ENCODE results near the gene DPH1. TPM values are rescaled to one million over a fixed set of nuclear protein-coding genes. Genes with fewer than 3 reads are reported as not detected.
"Not testable (repeated sequence)": the region's sequence is repeated elsewhere in the genome, so short reads cannot be mapped to it uniquely, and the experiment has no call there.

DPH1 gene
- total RNA-seq, 1 experiment from 2014 or later = 53.9 TPM

DNA sequence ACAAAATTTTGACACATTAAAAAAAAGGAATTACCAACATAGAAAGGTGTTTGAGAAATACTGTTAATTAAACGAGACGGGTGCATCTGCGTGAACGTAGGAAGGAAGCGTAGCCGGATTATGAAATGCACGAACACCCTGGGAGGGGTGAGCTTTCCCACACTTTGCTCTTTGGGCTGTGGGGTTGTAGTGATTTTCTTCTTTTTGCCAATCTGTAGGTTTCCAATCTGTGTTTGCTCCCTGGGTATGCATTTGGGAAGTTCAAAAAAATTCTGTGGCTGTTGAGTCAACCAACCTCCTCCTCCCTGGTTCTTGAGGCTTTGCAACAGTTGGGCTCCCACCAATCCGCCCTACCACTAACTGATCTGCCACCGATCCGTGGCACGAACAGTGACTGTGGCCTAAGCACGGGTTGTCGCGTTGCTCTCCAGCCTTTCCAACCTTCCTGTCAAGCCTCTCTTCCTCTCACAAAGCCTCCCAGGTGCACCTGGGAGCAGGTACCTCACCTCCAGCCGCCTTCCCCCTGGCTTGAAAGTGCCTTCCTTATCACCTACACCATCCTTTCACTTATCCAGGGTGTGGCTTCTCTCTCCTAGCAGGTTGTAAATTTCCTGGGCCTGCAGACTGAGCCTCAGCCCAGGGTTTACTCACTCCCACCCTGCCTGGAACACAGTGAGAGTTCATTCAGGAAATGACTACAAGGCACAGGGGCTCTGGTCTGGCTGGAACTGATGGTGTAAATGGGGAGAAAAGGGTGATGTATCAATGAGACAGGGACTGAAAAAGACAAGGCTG, 21.4 kb upstream of the DPH1 start:
- peak; percentile 52 for DNase-seq (ENCODE audit: low read depth)

DNA sequence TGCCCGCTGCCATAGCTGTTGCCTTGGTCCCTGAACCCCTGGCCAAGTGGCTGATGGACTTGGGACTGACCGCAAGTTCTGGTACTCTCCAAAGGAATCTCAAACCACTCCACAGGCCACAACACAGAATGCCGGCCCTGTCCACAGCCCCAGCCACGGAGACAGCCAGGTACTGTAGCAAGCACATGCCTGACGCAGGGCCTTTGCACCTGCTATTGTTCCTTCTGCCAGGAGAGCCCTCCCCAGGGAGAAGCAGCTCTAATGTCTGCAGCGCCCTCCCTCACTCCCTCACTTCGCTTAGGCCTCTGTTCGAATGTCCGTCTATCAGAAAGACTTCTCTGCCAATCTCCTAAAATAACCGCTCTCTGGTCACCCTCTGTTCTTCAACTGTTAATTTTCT, 20.2 kb upstream of the DPH1 start:
- DNase-seq (ENCODE audit: low read depth) = no peak

DNA sequence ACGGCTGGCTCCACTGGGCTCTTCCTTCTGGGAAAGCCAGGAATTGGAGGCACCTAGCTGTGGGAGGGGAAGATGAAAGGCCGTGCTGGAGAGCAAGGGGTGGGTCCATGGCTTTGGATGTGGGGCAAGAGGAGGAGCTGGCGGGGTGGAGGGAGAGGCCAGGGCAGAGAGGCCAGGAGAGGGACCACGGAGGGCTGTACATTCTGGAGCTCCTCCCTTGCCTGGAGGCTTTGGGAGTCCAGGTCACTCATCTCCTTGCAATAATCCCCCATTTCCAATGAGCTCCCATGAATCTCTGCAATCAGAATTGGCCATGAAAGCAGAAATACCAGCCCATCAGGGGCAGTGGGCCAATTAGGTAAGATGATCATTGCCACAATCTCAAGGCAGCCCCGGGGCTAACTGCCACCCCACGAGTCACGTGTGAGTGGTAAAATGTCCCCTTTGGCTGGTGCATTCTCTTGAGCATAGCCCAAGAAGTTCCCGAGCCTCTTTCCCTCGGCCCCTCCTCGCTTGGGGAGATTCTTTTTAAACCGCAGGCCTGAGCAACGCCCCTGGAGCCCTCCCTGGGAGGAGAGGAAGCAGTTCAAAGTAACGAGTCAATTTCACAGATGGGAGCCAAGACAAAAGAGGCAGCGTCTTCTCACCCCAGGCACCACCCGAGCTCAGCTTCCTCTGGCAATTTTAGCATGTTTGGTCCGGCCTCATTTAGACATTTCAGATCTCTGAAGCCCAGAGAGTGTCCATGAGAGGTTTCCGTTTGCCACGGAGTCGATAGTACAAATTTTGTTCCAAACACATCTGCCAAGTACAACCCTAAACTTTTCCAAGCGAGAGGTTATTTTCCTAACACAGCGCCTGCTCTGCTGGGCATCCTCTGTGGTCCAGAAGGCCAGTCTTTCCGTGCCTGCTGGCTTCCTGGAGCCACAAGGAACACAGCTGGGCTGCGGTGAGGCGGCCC, 18.3 kb upstream of the DPH1 start:
- DNase-seq (ENCODE audit: low read depth) = peak; percentile 60

DNA sequence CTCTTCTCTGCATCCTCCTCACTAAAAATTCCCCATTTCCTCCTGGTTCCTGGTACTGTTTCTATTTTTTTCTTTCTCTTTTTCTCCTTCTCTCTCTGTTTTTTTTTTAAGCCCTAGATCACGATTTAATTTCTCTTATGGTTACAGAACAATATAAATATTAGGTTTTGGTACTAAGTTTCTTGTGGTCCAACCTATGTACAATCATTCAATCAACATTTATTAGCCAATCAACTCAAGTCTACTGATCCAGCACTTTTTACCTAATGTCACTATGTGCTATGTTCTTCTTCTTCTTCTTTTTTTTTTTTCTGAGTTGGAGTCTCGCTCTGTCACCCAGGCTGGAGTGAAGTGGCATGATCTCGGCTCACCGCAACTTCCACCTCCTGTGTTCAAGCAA, 17.5 kb upstream of the DPH1 start:
- no peak for DNase-seq (ENCODE audit: low read depth)

DNA sequence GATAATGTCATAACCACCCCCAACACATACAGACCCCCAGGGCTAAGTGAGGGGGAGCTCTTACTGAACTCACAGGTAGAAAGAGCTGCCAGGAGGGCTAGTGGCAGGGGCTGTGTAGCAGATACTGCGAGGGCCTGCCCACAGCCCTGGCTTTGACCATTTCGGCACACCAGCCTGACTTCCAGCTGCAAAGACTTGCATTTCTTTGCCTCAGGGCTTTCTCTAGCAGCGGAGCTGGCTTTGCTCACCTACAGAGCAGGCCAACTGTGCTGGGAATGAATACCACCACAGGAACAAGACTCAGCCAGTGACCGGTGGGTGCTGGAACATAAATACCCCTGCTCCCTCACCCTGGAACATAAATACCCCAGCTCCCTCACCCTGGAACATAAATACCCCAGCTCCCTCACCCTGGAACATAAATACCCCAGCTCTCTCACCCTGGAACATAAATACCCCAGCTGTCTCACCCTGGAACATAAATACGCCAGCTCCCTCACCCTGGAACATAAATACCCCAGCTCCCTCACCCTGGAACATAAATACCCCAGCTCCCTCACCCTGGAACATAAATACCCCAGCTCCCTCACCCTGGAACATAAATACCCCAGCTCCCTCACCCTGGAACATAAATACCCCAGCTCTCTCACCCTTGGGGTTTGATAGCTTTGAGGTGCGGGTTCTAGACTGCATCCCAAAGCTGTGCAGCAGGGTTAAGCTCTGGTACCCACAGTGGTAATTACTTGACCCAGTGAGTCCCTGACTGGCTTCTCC, 16.5 kb upstream of the DPH1 start:
- DNase-seq (ENCODE audit: low read depth) = not testable (repeated sequence)

DNA sequence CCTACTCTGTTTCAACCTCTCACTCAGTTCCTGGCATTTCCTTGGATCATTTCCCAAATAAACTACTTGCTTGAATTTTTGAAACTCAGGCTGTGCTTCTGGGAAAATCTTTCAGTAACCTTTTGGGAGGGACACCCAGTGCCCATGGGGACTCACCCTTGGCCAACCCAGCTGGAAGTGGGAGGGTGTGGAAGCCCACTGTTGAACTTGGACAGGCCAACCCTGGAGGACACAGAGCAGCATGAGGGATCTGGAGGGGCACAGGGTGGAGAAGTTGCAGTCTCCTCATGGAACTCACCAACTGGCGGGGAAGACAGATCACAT, 16.0 kb upstream of the DPH1 start:
- DNase-seq (ENCODE audit: low read depth) = no peak

DNA sequence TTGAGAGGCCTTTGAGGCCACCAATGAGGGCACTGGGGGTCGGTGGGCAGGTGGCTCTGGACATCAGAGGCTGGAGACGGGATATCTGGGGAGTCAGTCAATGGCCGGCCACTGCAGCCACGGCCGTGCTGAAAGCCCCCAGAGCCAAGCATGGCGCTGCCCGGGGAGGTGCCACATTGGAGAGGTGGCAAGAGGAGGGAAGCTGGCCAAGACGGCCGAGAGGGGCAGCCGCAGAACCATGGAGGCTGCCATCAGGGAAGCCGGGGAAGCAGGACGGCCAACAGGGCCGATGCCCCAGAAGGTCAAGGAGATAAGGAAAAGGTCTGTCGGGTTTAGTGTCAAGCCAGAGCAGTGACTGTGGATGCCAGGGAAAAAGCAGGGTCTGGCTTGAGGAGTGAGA, 14.6 kb upstream of the DPH1 start:
- no peak for DNase-seq (ENCODE audit: low read depth)

DNA sequence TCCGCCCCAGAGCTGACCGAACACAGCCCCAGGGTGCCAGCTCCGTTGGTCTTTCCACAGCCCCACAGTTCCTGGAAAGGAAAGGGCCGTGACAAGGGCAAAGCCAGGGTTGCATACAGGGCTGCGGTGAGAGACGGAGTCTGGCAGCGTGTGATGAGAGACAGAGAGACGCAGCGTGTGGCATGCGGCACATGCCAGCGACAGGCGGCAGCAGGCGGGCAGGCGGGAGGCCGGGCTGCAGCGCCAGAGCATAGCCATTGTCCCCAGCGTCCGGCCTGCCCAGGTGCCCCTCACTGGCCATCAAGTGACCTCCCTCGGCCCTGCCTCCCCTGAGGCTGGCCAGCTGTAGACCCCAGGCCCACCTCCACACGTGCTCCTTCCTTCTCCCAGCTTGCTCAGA, 13.5 kb upstream of the DPH1 start:
- no peak for DNase-seq (ENCODE audit: low read depth)

DNA sequence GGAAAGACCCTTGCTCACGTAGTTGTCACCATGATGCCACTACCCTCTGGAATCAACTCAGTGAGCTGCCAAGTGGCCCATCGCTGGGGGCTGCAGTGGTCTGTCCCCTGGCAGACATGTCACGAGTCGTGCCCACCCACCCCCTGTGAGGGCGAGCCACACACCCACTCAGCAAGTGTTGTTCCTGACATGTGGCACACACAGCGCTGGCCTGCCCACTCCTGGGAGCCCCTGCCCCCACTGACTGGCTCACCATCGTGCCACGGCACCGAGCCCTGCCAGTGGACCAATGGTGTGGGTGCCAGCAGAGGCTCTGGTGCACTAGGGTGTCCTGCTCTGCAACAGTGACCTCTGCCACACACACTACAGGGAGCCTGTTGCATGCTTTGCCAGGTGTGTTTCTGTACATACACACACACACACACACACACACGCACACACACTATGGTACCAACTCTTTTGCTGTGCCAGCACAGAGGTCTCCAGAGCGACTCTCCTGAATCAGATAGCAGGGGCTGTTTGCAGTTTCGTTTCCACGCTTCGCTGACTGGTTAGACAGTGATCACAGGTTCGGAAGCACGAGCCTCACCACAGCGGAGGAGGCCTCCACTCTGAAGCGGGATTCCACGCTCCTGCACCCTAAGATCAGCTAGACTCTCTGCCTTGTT, 12.5 kb upstream of the DPH1 start:
- no peak for DNase-seq (ENCODE audit: low read depth)

DNA sequence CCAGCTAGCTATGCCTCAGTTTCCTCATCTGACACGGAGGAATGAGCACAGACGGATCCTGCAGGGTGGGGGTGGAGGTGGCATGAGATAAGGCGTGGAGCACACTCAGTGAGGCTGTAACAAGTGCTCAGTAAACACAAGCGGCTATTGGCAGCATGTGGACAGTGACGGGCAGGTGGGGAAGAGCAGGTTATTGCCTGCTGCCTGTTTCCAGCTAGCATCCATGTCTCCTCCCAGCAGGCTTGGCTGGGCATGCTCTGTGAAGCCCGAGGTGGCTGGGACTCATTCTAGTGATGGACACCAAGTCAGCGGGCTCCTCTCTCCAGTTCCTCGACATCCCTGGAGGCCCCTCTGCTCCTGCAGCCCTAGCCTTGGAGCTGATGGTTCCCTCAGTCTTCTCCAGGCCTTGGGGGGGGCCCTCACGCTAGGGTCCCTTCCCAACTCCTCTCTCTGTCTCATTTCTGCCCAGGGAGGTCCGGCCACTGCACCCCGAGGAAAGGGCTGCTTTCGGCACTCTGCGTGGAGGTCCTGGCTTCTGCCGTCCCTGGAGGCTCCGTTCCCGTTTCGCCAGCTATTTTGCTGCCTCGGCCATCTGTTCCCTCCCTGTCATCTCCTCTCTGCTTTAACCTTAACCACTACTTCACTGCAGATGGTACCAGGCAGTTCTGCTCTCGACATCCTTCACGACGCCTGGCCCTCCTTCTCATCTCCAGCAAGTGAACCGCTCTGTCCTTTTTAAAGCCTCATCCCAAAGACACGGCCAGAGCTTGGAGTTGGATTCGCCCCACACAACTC, 11.0 kb upstream of the DPH1 start:
- DNase-seq (ENCODE audit: low read depth) = no peak

DNA sequence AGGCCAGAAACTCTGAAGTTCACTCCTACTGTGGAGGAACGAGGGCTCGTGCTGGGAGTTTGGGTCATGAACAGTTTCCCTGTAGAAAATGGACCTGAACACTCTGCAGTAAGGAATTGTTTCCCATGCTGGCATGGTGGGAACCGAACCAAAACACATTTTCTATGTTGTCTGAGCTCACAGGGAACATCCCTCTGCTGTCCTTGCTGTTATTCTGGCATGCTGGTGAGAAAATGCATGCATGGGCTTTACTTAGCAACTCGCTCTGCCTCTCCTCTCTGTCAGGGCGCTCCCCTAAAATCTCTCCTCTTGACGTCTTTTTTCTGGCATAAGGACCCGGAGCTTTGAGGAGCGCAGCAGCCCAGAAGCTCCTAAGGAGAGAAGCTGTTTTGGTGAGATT, 10.2 kb upstream of the DPH1 start:
- DNase-seq (ENCODE audit: low read depth) = no peak

DNA sequence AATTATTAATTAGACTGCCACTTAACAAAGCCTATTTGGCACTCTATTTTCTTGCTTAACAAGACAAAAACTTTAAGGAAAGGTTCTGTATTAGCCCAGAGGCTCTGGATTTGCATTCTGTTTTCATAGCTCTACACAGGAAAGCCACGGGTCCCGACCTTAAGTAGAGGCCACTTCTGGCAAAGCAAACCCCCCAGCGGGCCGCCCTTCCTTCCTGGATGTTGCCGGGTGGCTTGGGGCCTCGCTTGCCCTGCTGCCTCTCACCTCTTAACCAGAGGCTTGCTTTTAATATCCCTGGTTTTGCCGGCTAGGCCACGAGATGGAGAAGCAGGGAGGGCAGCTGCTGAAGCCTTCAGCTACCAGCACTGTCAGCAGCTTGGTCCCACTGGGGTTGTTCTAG, 9.2 kb upstream of the DPH1 start:
- DNase-seq (ENCODE audit: low read depth) = no peak

DNA sequence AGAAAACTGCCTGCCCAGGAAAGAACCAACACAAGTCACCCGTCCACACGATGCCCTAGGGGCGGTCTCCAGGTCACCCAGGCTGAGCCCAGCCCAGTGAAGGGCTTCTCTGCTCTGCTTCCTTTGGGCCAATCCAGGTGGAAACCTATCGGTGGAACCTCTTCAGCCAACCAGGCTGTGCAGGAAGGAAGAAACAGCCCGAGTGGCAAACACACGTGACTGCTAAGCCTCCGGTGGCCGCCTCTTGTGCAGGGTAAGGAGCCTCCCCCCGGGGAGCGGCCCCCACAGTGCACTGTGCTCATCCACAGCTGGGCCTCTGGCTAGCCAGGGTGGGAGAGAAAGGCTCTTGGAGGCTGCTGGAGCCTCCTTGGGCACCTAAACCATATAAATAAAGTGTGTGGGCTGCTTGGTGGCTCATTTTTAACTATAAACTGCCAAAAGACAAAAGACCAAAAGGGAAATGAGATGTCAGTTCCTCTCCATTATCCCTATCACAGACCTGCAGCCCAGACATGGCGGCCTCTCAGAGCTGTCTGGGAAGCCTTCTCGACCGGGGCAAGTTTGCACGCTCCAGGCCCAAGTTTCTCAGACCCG, 7.2 kb upstream of the DPH1 start:
- no peak for DNase-seq (ENCODE audit: low read depth)

DNA sequence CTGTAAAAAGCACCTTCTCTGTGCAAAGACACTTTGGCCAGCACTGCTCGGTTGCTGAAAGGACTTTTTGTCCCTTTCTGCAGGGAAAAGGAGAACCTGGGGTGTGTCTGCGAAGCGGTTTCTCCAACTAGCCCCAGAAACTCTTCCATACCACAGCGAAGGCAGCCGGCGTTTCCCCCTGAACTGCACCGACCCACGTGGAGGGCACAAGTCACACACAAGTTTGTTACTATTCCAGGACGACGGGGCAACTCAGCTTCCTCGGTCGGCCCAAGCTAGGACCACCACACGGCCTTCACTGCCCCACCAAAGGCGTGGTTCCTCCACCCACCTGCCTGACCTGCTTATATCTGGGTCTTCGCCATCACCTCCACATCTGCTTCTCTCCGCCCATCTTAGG, 6.7 kb upstream of the DPH1 start:
- no peak for DNase-seq (ENCODE audit: low read depth)

DNA sequence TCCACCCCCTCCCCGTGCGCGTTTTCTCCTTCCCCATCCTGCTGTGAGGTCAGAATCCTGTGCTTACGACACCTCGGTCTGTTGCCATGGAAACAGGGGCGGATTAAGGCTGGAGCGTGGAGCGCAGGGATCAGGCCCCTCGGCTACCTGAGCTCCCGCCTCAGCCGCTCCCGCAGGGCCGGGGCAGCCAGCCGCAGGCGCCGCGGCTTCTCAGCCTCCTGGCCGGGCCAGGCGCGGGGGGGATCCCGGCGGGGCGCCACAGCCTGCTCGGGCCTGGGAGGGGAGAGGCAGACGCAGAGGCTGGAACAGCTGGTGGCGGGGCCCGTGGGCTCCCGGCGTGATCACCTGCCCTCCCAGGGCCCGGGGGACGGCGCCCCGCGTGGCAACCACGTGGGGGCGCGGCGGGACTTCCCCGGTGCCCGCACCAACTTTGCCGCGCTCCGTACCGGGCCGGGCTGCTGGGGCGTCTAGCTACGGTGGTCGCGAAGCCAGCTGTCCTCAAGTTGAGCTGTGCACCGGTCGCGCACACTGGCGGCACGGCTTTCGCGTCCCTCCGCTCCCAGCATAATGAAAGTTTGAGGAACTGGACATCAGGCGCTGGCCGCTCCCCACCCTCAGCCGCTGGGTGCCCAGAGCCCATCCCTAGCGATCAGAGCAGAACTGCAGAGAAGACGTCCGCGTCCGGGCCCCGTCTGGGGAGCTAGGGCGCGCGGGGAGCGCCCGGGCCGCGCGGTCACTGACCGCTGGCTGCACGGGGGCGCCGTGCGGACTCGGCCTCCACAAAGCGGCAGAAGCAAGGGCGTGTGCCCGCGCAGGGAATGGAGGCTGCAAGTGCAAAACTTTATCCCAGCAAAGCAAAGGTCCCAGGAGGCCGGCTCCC, 6.0 kb upstream of the DPH1 start:
- DNase-seq (ENCODE audit: low read depth) = no peak

DNA sequence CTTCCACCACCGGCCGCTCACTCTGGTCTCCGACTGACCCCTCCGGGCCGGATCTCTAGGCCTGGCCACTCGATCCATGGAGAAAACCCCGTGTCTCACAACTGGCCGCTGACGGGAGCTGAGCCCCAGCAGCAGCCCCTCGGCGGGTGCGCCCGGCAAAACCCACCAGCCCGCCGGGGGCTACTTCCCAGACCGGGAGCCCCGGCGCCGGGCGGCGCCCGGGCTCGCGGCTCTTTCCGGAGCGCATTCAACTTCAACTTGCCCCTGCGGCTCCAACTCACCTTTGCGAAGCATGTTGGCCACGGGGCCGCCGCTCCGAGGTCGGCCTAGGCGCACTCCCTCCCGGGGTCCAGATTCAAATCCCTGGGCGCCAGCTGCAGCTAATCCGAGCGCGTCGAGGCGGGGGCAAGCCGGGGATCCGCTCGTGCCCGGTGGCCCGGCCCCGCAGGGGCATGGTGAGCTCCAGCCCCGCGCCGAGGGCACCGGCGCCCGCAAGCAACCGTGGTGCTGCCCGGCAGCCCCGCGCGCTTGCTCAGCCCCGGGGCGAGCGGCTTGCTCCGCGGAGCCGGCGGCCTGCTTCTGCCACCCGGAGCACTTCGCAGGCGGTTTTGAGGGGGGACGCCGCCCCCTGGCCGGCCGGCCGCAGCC, 5.3 kb upstream of the DPH1 start:
- DNase-seq (ENCODE audit: low read depth) = no peak

DNA sequence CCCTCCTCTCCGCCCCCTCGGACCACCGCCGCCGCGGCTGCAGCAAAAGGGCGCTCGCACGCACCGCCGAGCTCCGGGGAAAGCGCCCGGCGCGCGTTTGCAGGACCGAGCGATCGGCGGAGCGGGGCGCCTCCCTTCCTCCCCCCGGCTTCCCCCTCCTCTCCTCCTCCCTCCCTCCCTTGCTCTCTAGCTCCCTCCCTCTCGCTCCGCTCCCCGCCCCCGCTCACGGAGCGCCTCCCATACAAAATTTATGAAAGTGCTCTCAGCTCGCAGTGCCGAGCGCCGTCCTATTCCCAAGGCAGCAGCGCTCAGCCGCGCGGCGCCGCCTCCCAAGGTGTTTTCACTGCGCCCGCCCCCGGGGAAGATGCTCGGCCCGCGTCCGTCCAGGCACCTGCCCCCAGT, 4.7 kb upstream of the DPH1 start, which contains the start of gene RTN4RL1:
TSS of gene RTN4RL1 (minus strand) at position 115 of the 402 bp plus-strand sequence. CDS start 469 bp downstream, outside the sequence.
- DNase-seq (ENCODE audit: low read depth) = peak; percentile 75

DNA sequence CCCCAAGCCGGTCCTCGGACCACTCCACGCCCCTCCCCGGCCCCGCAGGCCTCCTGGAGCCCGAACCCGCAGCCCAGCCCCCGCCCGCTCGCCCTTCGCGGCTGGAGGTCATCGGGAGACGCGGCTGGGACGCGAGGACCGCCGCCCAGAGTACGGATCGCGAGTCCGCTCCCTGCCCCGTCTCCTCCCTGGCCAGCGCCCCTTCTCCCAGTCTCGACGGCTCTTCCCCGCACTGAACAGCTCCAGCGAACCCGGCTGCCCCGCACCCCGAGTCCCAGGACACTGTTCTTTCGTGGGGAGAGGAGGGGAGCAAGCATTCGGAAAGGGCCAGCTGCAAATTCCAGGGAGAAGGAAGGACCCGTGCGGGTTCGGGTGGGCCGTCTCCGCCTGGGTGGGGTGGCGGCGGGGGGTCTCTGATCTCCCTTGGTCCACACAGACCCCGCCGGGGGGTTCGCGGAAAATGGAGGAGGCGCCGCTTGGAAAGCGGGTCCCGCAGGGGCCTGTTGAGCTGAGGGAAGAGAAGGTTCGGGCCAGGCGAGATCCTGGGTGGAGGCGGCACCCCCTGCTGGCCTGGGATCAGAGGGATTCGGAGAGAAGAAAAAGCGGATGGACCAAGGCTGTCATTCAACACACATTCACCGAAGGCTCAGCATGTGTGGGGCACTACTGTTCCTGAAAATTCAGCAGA, 4.2 kb upstream of the DPH1 start:
- peak; percentile 75 for DNase-seq (ENCODE audit: low read depth)
